Measurements from ENCODE around the gene OOSP4B.
"Not testable (repeated sequence)": the region's sequence is repeated elsewhere in the genome, so short reads cannot be mapped to it uniquely, and the experiment has no call there.

The OOSP4B gene

GRCh38 chr11:60059521-60060240, 42.7 kb downstream of the OOSP4B start:
- no peak for DNase-seq (ENCODE audit: low spot score)

- DNase-seq (ENCODE audit: low spot score): no peak
These were observed 47.1 kb downstream of the OOSP4B start for GRCh38 chr11:60064111-60064510.

GRCh38 chr11:60065801-60066200, 48.8 kb downstream of the OOSP4B start:
- no peak for DNase-seq (ENCODE audit: low spot score)

GRCh38 chr11:60069450-60069849, 52.5 kb downstream of the OOSP4B start:
- DNase-seq (ENCODE audit: low spot score): no peak

- DNase-seq (ENCODE audit: low spot score): not testable (repeated sequence)
These were observed 54.7 kb downstream of the OOSP4B start for GRCh38 chr11:60071644-60072043.

- DNase-seq (ENCODE audit: low spot score): no peak
These were observed 60.3 kb downstream of the OOSP4B start for GRCh38 chr11:60077216-60077817.

- DNase-seq (ENCODE audit: low spot score): no peak
These were observed 61.0 kb downstream of the OOSP4B start for GRCh38 chr11:60077981-60078380.

- DNase-seq (ENCODE audit: low spot score): no peak
These were observed 61.8 kb downstream of the OOSP4B start for GRCh38 chr11:60078745-60079144.

GRCh38 chr11:60080535-60080934, 63.6 kb downstream of the OOSP4B start:
- no peak for DNase-seq (ENCODE audit: low spot score)

All from putamen (tissue), 1 donor.